PFSK-1 (cell line): ENCODE measurements around the gene MITF.

Experiments
- FOXP2 ChIP-seq: optimal IDR thresholded peaks from 2 replicates; pipeline ENCODE3; 2011; ENCODE audit warnings: borderline replicate concordance, control low read depth, inconsistent platforms; ENCODE audit not compliant: insufficient read depth; ENCODE audit errors: extremely low read length, extremely low read depth
- POLR2AphosphoS5 ChIP-seq: IDR thresholded peaks from 2 replicates; pipeline ENCODE4 v1.6.1; 2012; ENCODE audit warnings: low read depth, mild to moderate bottlenecking, control low read depth, low read length, moderate library complexity
- SIN3A ChIP-seq: IDR thresholded peaks from 2 replicates; pipeline ENCODE4 v1.6.1; 2012; ENCODE audit warnings: mild to moderate bottlenecking, low read length, moderate library complexity, borderline replicate concordance; ENCODE audit not compliant: insufficient read depth
- TAF1 ChIP-seq: IDR thresholded peaks from 2 replicates; pipeline ENCODE4 v1.6.1; 2012; ENCODE audit warnings: low read length, control low read depth, borderline replicate concordance; ENCODE audit not compliant: insufficient read depth
- TF ChIP-seq, protein P1 (sequence below), 2 experiments: IDR thresholded peaks; 2 replicates each; pipeline versions ENCODE4 v1.6.1 to v1.8.0; 2011 to 2012; ENCODE audit warnings: low read depth in 2 of 2, low read length in 2 of 2, control low read depth in 1 of 2, inconsistent platforms in 1 of 2, mild to moderate bottlenecking in 1 of 2, moderate library complexity in 1 of 2; ENCODE audit not compliant: insufficient read depth in 1 of 2

The MITF gene

DNA sequence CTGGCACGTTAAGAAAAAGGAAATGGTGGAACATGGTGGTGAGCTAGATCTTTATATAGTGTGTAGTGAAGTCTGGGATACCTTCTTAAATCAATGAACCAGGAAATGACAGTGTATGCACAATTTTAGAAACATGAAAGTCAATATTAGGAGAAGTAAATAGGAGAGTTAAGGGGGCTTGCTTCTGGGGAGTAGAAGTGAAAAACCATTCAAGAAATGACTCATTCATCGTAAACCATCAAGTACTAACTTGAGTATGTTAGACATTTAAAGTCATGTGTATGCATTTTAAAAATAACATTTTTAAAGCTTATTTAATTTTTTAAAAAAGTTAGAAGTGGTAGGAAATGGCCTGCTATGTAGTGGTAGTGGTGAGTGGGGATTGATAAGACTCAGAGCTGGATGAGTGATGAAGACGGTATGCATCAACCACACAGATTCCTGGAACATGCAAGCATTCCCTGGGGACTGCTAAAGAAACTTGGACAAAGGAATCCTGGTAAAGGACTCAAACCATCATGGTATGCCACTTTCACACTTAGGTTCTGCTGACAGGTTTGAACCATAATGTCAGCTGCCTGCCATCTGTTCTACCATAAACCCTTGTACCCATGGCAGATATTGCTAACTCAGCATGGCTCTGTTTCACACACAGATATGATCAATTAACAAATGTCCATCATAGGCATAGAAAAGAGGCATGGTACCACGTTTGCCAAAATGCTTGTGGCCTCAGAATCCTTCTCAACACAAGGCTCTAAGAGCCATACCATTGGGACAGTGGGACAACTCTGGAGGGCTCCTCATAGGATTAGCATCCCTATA lies 28.9 kb upstream of the MITF start:
- TF ChIP-seq SIN3A, result no peak
- TF ChIP-seq FOXP2, result no peak
- TF ChIP-seq, protein P1, sequence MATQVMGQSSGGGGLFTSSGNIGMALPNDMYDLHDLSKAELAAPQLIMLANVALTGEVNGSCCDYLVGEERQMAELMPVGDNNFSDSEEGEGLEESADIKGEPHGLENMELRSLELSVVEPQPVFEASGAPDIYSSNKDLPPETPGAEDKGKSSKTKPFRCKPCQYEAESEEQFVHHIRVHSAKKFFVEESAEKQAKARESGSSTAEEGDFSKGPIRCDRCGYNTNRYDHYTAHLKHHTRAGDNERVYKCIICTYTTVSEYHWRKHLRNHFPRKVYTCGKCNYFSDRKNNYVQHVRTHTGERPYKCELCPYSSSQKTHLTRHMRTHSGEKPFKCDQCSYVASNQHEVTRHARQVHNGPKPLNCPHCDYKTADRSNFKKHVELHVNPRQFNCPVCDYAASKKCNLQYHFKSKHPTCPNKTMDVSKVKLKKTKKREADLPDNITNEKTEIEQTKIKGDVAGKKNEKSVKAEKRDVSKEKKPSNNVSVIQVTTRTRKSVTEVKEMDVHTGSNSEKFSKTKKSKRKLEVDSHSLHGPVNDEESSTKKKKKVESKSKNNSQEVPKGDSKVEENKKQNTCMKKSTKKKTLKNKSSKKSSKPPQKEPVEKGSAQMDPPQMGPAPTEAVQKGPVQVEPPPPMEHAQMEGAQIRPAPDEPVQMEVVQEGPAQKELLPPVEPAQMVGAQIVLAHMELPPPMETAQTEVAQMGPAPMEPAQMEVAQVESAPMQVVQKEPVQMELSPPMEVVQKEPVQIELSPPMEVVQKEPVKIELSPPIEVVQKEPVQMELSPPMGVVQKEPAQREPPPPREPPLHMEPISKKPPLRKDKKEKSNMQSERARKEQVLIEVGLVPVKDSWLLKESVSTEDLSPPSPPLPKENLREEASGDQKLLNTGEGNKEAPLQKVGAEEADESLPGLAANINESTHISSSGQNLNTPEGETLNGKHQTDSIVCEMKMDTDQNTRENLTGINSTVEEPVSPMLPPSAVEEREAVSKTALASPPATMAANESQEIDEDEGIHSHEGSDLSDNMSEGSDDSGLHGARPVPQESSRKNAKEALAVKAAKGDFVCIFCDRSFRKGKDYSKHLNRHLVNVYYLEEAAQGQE (IDR thresholded peaks at IDR 0.05; ENCODE audit: insufficient read depth in 1 of 2, low read depth in 2 of 2, low read length in 2 of 2), result no peak
- TF ChIP-seq POLR2AphosphoS5, result no peak
- no peak for TF ChIP-seq TAF1

DNA sequence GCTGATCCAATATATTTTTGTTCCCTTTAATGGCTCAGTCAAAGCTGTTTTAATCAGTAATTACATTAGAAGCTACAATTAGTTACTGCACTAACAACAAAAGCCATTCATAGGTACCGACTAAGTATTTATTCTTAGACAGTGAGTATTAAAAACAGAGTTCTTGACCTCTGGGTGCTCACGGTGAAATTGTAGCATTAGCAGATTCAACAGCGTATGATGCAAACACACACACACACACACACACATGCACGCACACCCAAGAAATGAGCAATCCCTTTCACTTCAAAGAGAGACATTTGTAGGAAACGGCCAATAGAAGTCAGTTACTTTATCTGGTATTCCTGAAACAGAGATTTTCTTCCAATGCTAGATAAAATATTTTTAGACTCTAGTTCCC lies 27.0 kb upstream of the MITF start:
- no peak for TF ChIP-seq POLR2AphosphoS5
- TF ChIP-seq, protein P1 (IDR thresholded peaks at IDR 0.05; ENCODE audit: insufficient read depth in 1 of 2, low read depth in 2 of 2, low read length in 2 of 2), result no peak
- no peak for TF ChIP-seq SIN3A
- TF ChIP-seq TAF1, result no peak
- TF ChIP-seq FOXP2, result no peak

- TF ChIP-seq SIN3A (no peak), POLR2AphosphoS5 (no peak), FOXP2 (no peak)
- TF ChIP-seq, protein P1 (IDR thresholded peaks at IDR 0.05; ENCODE audit: insufficient read depth in 1 of 2, low read depth in 2 of 2, low read length in 2 of 2), result no peak
These were observed 26.3 kb upstream of the MITF start for GRCh38 chr3:69712933-69713332.

GRCh38 chr3:69715204-69715603 lies 24.1 kb upstream of the MITF start:
- TF ChIP-seq SIN3A, result no peak
- TF ChIP-seq TAF1, result no peak
- TF ChIP-seq, protein P1 (IDR thresholded peaks at IDR 0.05; ENCODE audit: insufficient read depth in 1 of 2, low read depth in 2 of 2, low read length in 2 of 2), result no peak
- no peak for TF ChIP-seq POLR2AphosphoS5
- no peak for TF ChIP-seq FOXP2

- TF ChIP-seq TAF1, result no peak
- TF ChIP-seq FOXP2, result no peak
- no peak for TF ChIP-seq SIN3A
- no peak for TF ChIP-seq POLR2AphosphoS5
- TF ChIP-seq, protein P1 (IDR thresholded peaks at IDR 0.05; ENCODE audit: insufficient read depth in 1 of 2, low read depth in 2 of 2, low read length in 2 of 2), result no peak
These were observed 23.1 kb upstream of the MITF start for GRCh38 chr3:69716119-69716518.
